A549 (cell line): ENCODE data around the gene PXYLP1.

Experiments used
- BHLHE40 ChIP-seq: IDR thresholded peaks from 2 replicates; pipeline ENCODE4 v1.6.1; 2012; ENCODE audit warnings: low read depth, low read length, inconsistent platforms
- CHD2 ChIP-seq: fragments of 150-350 bp; IDR thresholded peaks from 2 replicates; pipeline ENCODE4 v1.6.1; 2014; ENCODE audit warnings: low read length; ENCODE audit not compliant: partially characterized antibody
- JUN ChIP-seq, 2 experiments: fragments of >200 bp; sonication (Bioruptor Twin); formaldehyde crosslinking; IDR thresholded peaks; 2 replicates in 1 of 2; 3 replicates in 1 of 2; pipeline ENCODE4 v1.6.1; 2016 to 2017
- MYC ChIP-seq: IDR thresholded peaks from 2 replicates; pipeline ENCODE4 v1.6.1; 2012; ENCODE audit warnings: mild to moderate bottlenecking, inconsistent platforms, low read length, improper control_type of control experiment, borderline replicate concordance
- PHF8 ChIP-seq: fragments of 200-600 bp; sonication (generic); IDR thresholded peaks from 2 replicates; pipeline ENCODE4 v1.6.1; 2016; ENCODE audit warnings: low read depth, mild to moderate bottlenecking, antibody characterized with exemption, moderate library complexity, borderline replicate concordance
- POLR2A ChIP-seq: IDR thresholded peaks from 2 replicates; pipeline ENCODE4 v1.6.1; 2012; ENCODE audit warnings: mild to moderate bottlenecking, low read length
- RFX5 ChIP-seq: fragments of 450-650 bp; IDR thresholded peaks from 2 replicates; pipeline ENCODE4 v1.7.1; 2014; ENCODE audit warnings: antibody characterized with exemption, mild to moderate bottlenecking, moderate library complexity
- SREBF2 ChIP-seq: fragments of 450-650 bp; IDR thresholded peaks from 2 replicates; pipeline ENCODE4 v1.6.1; 2014; ENCODE audit warnings: mild to moderate bottlenecking, moderate library complexity
- ZNF302 ChIP-seq: fragments of 250-450 bp; sonication (Bioruptor Pico); IDR thresholded peaks from 2 replicates; pipeline ENCODE4 v1.9.0; 2021; ENCODE audit warnings: inconsistent platforms, mild to moderate bottlenecking, moderate library complexity
- TF ChIP-seq, protein P1 (sequence below): fragments of >200 bp; sonication (Bioruptor Twin); formaldehyde crosslinking; IDR thresholded peaks from 3 replicates; pipeline ENCODE4 v1.5.1; 2016
- TF ChIP-seq, protein P2 (sequence below): fragments of 450-650 bp; IDR thresholded peaks from 2 replicates; pipeline ENCODE4 v1.6.1; 2014; ENCODE audit warnings: antibody characterized with exemption
- TF ChIP-seq, protein P3 (sequence below): fragments of 200-600 bp; sonication (generic); IDR thresholded peaks from 2 replicates; pipeline ENCODE4 v1.6.1; 2016; ENCODE audit warnings: antibody characterized with exemption, mild to moderate bottlenecking, moderate library complexity

DNA sequence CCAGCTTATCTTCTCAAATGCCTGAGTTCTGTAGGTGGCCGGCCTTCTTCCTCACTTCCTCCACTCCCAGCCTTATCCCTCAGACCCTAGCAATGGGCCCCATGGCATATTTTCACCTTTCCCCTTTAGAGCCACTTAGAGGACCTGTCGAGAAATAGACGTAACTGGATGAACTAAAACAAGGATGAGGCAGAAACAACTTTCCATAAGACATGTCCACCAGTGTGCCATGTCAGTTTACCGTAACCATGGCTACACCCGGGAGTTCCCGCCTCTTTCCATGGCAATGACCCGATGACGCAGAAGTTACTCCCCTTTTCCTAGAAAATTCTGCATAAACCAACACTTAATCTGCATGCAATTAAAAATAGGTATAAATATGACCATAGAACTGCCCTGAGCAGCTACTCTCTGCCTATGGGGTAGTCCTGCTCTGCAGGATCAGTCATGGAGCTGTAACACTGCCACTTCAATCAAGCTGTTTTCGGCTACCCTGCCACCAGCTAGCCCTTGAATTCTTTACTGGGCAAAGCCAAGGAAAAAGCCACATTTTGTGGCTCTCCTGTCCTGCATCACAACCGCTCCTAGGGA lies 81.6 kb downstream of the PXYLP1 start:
- TF ChIP-seq POLR2A: no peak
- TF ChIP-seq, protein P1, sequence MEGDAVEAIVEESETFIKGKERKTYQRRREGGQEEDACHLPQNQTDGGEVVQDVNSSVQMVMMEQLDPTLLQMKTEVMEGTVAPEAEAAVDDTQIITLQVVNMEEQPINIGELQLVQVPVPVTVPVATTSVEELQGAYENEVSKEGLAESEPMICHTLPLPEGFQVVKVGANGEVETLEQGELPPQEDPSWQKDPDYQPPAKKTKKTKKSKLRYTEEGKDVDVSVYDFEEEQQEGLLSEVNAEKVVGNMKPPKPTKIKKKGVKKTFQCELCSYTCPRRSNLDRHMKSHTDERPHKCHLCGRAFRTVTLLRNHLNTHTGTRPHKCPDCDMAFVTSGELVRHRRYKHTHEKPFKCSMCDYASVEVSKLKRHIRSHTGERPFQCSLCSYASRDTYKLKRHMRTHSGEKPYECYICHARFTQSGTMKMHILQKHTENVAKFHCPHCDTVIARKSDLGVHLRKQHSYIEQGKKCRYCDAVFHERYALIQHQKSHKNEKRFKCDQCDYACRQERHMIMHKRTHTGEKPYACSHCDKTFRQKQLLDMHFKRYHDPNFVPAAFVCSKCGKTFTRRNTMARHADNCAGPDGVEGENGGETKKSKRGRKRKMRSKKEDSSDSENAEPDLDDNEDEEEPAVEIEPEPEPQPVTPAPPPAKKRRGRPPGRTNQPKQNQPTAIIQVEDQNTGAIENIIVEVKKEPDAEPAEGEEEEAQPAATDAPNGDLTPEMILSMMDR: no peak
- TF ChIP-seq MYC: no peak
- TF ChIP-seq BHLHE40: no peak
- no peak for TF ChIP-seq SREBF2
- TF ChIP-seq PHF8: no peak
- TF ChIP-seq RFX5: no peak
- TF ChIP-seq CHD2: no peak
- TF ChIP-seq JUN (IDR thresholded peaks at IDR 0.05): no peak
- TF ChIP-seq, protein P2, sequence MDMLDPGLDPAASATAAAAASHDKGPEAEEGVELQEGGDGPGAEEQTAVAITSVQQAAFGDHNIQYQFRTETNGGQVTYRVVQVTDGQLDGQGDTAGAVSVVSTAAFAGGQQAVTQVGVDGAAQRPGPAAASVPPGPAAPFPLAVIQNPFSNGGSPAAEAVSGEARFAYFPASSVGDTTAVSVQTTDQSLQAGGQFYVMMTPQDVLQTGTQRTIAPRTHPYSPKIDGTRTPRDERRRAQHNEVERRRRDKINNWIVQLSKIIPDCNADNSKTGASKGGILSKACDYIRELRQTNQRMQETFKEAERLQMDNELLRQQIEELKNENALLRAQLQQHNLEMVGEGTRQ: no peak
- TF ChIP-seq, protein P3, sequence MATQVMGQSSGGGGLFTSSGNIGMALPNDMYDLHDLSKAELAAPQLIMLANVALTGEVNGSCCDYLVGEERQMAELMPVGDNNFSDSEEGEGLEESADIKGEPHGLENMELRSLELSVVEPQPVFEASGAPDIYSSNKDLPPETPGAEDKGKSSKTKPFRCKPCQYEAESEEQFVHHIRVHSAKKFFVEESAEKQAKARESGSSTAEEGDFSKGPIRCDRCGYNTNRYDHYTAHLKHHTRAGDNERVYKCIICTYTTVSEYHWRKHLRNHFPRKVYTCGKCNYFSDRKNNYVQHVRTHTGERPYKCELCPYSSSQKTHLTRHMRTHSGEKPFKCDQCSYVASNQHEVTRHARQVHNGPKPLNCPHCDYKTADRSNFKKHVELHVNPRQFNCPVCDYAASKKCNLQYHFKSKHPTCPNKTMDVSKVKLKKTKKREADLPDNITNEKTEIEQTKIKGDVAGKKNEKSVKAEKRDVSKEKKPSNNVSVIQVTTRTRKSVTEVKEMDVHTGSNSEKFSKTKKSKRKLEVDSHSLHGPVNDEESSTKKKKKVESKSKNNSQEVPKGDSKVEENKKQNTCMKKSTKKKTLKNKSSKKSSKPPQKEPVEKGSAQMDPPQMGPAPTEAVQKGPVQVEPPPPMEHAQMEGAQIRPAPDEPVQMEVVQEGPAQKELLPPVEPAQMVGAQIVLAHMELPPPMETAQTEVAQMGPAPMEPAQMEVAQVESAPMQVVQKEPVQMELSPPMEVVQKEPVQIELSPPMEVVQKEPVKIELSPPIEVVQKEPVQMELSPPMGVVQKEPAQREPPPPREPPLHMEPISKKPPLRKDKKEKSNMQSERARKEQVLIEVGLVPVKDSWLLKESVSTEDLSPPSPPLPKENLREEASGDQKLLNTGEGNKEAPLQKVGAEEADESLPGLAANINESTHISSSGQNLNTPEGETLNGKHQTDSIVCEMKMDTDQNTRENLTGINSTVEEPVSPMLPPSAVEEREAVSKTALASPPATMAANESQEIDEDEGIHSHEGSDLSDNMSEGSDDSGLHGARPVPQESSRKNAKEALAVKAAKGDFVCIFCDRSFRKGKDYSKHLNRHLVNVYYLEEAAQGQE: no peak
- no peak for TF ChIP-seq ZNF302
